K562 (cell line): ENCODE measurements around the gene PRDM1. TPM values are rescaled to one million over a fixed set of nuclear protein-coding genes. Genes with fewer than 3 reads are reported as not detected.

Experiments used
- ATAC-seq: fragments of 200-7000 bp; cut with Tn5 transposase; 3 replicates; pipeline ENCODE4 v1.9.1; 2020; ENCODE audit warnings: moderate library complexity
- BruUV-seq: library from RNA; stranded (reverse); fragments of 400-500 nt; replicated peaks from 2 replicates; lab custom pipeline; 2021; lab: Mats Ljungman, UMichigan
- CTCF ChIA-PET: fragments of 300-600 bp; formaldehyde crosslinking; extraction: SDS; loops from one replicate; lab custom pipeline; 2021; ENCODE audit warnings: low intra/inter-chr PET ratio; lab: Yijun Ruan, JAX
- POLR2A ChIA-PET: fragments of 300-600, 350-650 bp; sonication (Branson Sonifier 250); formaldehyde crosslinking; extraction: SDS; loops from one replicate; lab custom pipeline; 2021; ENCODE audit warnings: antibody characterized with exemption, inconsistent platforms; lab: Yijun Ruan, JAX
- DNase-seq, 4 experiments: peaks; one replicate each; pipeline versions ENCODE4 v3.0.0 to v3.0.0-alpha.2; 2011 to 2018; ENCODE audit warnings: low spot score in 3 of 4, mixed read lengths in 3 of 4; ENCODE audit errors: extremely low read depth in 1 of 4
- FAIRE-seq: peaks from 2 replicates; lab custom pipeline; 2011; peaks lifted over from hg19 to GRCh38; lab: Jason Lieb, UNC
- H2AFZ ChIP-seq: 2 replicates; pipeline ENCODE4 v1.6.0; 2011; ENCODE audit warnings: low read depth, low read length, control low read depth, inconsistent platforms
- H3K27ac ChIP-seq: fragments of 200-600 bp; 3 replicates; pipeline ENCODE4 v1.8.0; 2011; ENCODE audit warnings: low read depth, mild to moderate bottlenecking, control low read depth, inconsistent platforms, low read length, moderate library complexity, mixed read lengths; ENCODE audit errors: extremely low read depth
- H3K27me3 ChIP-seq, 2 experiments: fragments of 300-600 bp in 1 of 2; 2 replicates in 1 of 2; 3 replicates in 1 of 2; pipeline versions ENCODE4 v1.6.0 to v1.8.0; 2011; ENCODE audit warnings: inconsistent platforms in 2 of 2, low read length in 2 of 2, mild to moderate bottlenecking in 1 of 2, mixed read lengths in 1 of 2, moderate library complexity in 1 of 2; ENCODE audit not compliant: control insufficient read depth in 2 of 2, insufficient read depth in 2 of 2
- H3K36me3 ChIP-seq: fragments of 300-600 bp; 3 replicates; pipeline ENCODE4 v1.8.0; 2011; ENCODE audit warnings: mild to moderate bottlenecking, low read length, inconsistent platforms; ENCODE audit not compliant: control insufficient read depth, insufficient read depth
- H3K4me1 ChIP-seq, 2 experiments: fragments of 200-600 bp in 1 of 2; replicated peaks in 1 of 2; 2 replicates in 1 of 2; 3 replicates in 1 of 2; pipeline versions ENCODE4 v1.5.1 to v1.8.0; 2011; ENCODE audit warnings: inconsistent platforms in 2 of 2, low read length in 2 of 2, mild to moderate bottlenecking in 1 of 2, mixed read lengths in 1 of 2, moderate library complexity in 1 of 2; ENCODE audit not compliant: control insufficient read depth in 2 of 2, insufficient read depth in 2 of 2
- H3K4me2 ChIP-seq: 2 replicates; pipeline ENCODE4 v1.6.1; 2011; ENCODE audit warnings: low read length, control low read depth, inconsistent platforms, mixed read lengths; ENCODE audit not compliant: insufficient read depth
- H3K4me3 ChIP-seq: fragments of 200-600 bp; sonication (generic), shearing (Covaris generic); 2 replicates; pipeline ENCODE4 v1.5.1; 2016; ENCODE audit warnings: control low read depth, inconsistent platforms
- H3K79me2 ChIP-seq: fragments of 200-600 bp; 3 replicates; pipeline ENCODE4 v1.8.0; 2011; ENCODE audit warnings: low read length, inconsistent platforms; ENCODE audit not compliant: control insufficient read depth, insufficient read depth
- H3K9ac ChIP-seq, 2 experiments: 2 replicates each; pipeline versions ENCODE4 v1.6.0 to v1.6.1; 2011; ENCODE audit warnings: low read depth in 2 of 2, low read length in 2 of 2, control low read depth in 1 of 2, inconsistent platforms in 1 of 2, mild to moderate bottlenecking in 1 of 2, mixed read lengths in 1 of 2; ENCODE audit not compliant: insufficient read depth in 1 of 2
- H3K9me1 ChIP-seq: one replicate; pipeline ENCODE4 v1.6.0; 2011; ENCODE audit warnings: inconsistent platforms, mild to moderate bottlenecking, low read length, moderate library complexity; ENCODE audit not compliant: control insufficient read depth, insufficient read depth
- H3K9me3 ChIP-seq: replicated peaks from 2 replicates; pipeline ENCODE4 v1.5.1; 2011; ENCODE audit warnings: low read depth, low read length, inconsistent platforms; ENCODE audit not compliant: control insufficient read depth, insufficient read depth
- H4K20me1 ChIP-seq: replicated peaks from 2 replicates; pipeline ENCODE4 v1.6.1; 2011; ENCODE audit warnings: low read length, inconsistent platforms, mixed read lengths; ENCODE audit not compliant: control insufficient read depth, insufficient read depth
- CHD1 ChIP-seq: fragments of 200-600 bp; sonication (generic); IDR thresholded peaks from one replicate; pipeline ENCODE4 v1.6.1; 2012; ENCODE audit warnings: mild to moderate bottlenecking, moderate library complexity, low read length, inconsistent platforms
- TOE1 ChIP-seq, 2 experiments: fragments of 450-650 bp in 1 of 2; sonication (generic) in 1 of 2; formaldehyde crosslinking in 1 of 2; IDR thresholded peaks; 2 replicates each; pipeline versions ENCODE4 v1.7.1 to v1.8.0; 2016 to 2022; ENCODE audit warnings: borderline replicate concordance in 2 of 2, mild to moderate bottlenecking in 2 of 2, antibody characterized with exemption in 1 of 2, inconsistent platforms in 1 of 2, low read depth in 1 of 2, missing genetic modification reagents in 1 of 2, moderate library complexity in 1 of 2
- WGBS: fragments of 100-300 bp; shearing (Covaris generic); methylation state at CpG from one replicate; pipeline ENCODE4 v1.1.6; 2016; ENCODE audit warnings: low coverage, mixed read lengths; ENCODE audit not compliant: insufficient coverage; ENCODE audit errors: missing lambda C conversion rate; 5-methylcytosine and 5-hydroxymethylcytosine counted together
- in situ Hi-C: fragments of 300-500 bp; cut with MboI; formaldehyde crosslinking; loops from 4 replicates; pipeline ENCODE4 v1.15.0; 2018; ENCODE audit warnings: inconsistent platforms, mixed read lengths
- intact Hi-C: fragments of 100-400 bp; cut with micrococcal nuclease; formaldehyde crosslinking; loops from 2 replicates; pipeline ENCODE4 v1.14.2; 2022
- polyA plus RNA-seq, 8 experiments: library from polyadenylated mRNA; depleted of rRNA in 4 of 8; stranded (reverse) in 5 of 8; unstranded in 3 of 8; fragments of >200 nt; fragmentation: Nextera tagmentation in 2 of 8; fragmentation: Illumina TruSeq in 1 of 8; extraction: Ambion mirVana in 2 of 8; extraction: Trizol in 1 of 8; gene quantifications; 2 replicates each; pipeline versions ENCODE4 v1.2.1 to v1.2.3, GENCODE V29; 2011 to 2014; ENCODE audit warnings: inconsistent platforms in 1 of 8, missing spikeins in 1 of 8
- total RNA-seq, 7 experiments: library from RNA; depleted of rRNA in 6 of 7; stranded (reverse); fragments of >200 nt in 6 of 7; fragmentation: Illumina TruSeq in 2 of 7; extraction: Trizol in 2 of 7; gene quantifications; 2 replicates each; pipeline versions ENCODE4 v1.2.1 to v1.2.3, GENCODE V29; 2011 to 2021; ENCODE audit warnings: low replicate concordance in 1 of 7
- TF ChIP-seq, protein P1 (sequence below), 2 experiments: fragments of 450-650 bp; formaldehyde crosslinking in 1 of 2; IDR thresholded peaks; 2 replicates each; pipeline versions ENCODE4 v1.4.0 to v1.6.1; 2014 to 2020; ENCODE audit warnings: mild to moderate bottlenecking in 2 of 2, borderline replicate concordance in 1 of 2, low read depth in 1 of 2

PRDM1 gene
- total and polyA plus RNA-seq, 9 of the 15 experiments (the other 6 are each of a cell fraction or from before 2014, with no cell fraction given) = 0.09 to 0.89 (median 0.27) TPM

DNA sequence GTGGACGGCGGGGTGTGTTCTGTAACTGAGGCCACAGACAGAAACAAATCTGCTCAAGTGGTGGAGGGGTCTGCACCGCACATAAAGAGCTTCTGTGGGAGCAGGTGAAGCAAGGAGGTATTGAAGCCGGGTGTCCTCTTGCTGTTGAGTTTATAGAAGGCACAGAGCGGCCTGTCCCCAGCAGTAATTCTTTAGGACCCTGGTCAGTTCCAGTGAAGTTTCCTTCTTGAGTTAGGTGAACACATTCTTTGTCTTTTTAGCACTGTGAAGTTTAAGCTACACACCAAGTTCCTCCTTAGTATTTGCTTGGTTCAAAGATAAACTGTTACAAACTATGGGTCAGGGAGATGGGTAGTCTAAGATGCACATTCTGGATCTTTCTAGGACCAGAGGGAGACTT is 6.1 kb downstream of the PRDM1 start:
- H3K9me3 ChIP-seq = no peaks in the 10 kb centered on the region; the same call in 1 of the 2 replicates
- in situ Hi-C loops (no loop called here), intact Hi-C loops (loop anchor here (10.0 kb wide), 1 partner anchor 353 kb away; no protein-coding TSS in a partner anchor)
- ChIA-PET POLR2A (interaction anchor here (0.6 kb wide), 1 partner anchor 269 kb away, joined by 3 read pairs; no protein-coding TSS in a partner anchor), CTCF (no interaction called here)
- H3K4me2 ChIP-seq = no peak overlapping the region
- H3K36me3 ChIP-seq = no peaks in the 10 kb centered on the region
- BruUV-seq = no TSS peak
- H3K27ac ChIP-seq = no peak overlapping the region
- no peak overlapping the region for H2AFZ ChIP-seq
- no peaks in the 10 kb centered on the region for H3K27me3 ChIP-seq
- FAIRE-seq (no peak), DNase-seq (no peak), ATAC-seq (no peak)
- H4K20me1 ChIP-seq = no peaks in the 10 kb centered on the region
- H3K9me1 ChIP-seq = no peaks in the 10 kb centered on the region
- H3K4me1 ChIP-seq = peaks cover 0 to 7% of the 10 kb centered on the region in 2 experiments; a peak in 1 of 5 replicates
- no peaks in the 10 kb centered on the region for H3K79me2 ChIP-seq
- 68% methylated on average over 5 of the region's 5 CpGs for whole genome bisulfite sequencing
- no peak overlapping the region for H3K9ac ChIP-seq
- H3K4me3 ChIP-seq = no peak overlapping the region
- TF ChIP-seq TOE1 (IDR thresholded peaks at IDR 0.05; ENCODE audit: borderline replicate concordance) (no peak), TOE1 (CRISPR knock-in tag; IDR thresholded peaks at IDR 0.05; ENCODE audit: borderline replicate concordance, low read depth) (no peak), CHD1 (no peak)
- TF ChIP-seq, protein P1, sequence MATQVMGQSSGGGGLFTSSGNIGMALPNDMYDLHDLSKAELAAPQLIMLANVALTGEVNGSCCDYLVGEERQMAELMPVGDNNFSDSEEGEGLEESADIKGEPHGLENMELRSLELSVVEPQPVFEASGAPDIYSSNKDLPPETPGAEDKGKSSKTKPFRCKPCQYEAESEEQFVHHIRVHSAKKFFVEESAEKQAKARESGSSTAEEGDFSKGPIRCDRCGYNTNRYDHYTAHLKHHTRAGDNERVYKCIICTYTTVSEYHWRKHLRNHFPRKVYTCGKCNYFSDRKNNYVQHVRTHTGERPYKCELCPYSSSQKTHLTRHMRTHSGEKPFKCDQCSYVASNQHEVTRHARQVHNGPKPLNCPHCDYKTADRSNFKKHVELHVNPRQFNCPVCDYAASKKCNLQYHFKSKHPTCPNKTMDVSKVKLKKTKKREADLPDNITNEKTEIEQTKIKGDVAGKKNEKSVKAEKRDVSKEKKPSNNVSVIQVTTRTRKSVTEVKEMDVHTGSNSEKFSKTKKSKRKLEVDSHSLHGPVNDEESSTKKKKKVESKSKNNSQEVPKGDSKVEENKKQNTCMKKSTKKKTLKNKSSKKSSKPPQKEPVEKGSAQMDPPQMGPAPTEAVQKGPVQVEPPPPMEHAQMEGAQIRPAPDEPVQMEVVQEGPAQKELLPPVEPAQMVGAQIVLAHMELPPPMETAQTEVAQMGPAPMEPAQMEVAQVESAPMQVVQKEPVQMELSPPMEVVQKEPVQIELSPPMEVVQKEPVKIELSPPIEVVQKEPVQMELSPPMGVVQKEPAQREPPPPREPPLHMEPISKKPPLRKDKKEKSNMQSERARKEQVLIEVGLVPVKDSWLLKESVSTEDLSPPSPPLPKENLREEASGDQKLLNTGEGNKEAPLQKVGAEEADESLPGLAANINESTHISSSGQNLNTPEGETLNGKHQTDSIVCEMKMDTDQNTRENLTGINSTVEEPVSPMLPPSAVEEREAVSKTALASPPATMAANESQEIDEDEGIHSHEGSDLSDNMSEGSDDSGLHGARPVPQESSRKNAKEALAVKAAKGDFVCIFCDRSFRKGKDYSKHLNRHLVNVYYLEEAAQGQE (IDR thresholded peaks at IDR 0.05; ENCODE audit: borderline replicate concordance) = peak; percentile 47
- TF ChIP-seq, protein P1 (CRISPR knock-in tag; IDR thresholded peaks at IDR 0.05; ENCODE audit: low read depth) = no peak
